Stimulated activated CD8-positive, alpha-beta memory T cell treated with anti-CD3 and anti-CD28 coated beads, Interleukin-7, amount 100 ng/mL, for 48 hours (primary cell): ENCODE data around the gene SLAMF9.

ENCODE experiments used
- DNase-seq, 2 donors: peaks; one replicate each; pipeline ENCODE4 v3.0.0-alpha.2; 2020; ENCODE audit warnings: low read depth in 1 of 2; ENCODE audit errors: extremely low read depth in 1 of 2

The SLAMF9 gene

DNA sequence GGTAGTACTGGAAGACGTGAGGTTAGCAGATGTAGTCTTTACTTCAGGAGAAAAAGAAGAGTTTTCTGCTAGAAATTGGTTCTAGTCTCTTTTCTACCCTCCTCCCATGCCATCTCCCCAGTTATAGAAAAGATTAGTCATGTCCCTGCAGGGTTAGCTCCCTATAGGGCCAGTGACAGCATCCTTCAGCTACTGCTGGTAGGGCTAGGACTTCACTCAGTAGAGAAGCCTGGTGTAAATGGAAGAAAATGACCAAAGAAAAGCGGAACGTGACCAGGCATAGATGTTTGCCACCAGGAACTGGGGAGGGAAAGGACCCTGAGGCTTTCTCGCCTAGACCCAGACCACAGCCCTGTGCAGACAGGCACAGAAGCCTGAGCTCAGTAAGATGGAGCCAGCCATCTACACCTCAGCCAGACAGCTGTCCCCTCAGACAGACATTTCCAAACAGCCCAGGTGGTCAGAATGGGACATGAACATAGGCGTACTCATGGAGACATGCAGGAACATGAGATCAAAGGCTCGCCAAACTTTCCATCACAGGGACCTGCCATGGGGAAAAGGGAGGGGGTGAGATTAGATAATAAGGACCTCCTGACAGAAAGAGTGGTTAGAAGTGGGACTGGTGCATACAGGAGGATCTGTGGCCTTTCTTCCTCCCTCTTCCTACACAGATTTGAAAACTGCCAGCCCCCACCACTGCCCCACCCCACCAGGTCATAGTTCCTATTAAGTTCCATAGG, 23.5 kb upstream of the SLAMF9 start:
- DNase-seq: no peak

DNA sequence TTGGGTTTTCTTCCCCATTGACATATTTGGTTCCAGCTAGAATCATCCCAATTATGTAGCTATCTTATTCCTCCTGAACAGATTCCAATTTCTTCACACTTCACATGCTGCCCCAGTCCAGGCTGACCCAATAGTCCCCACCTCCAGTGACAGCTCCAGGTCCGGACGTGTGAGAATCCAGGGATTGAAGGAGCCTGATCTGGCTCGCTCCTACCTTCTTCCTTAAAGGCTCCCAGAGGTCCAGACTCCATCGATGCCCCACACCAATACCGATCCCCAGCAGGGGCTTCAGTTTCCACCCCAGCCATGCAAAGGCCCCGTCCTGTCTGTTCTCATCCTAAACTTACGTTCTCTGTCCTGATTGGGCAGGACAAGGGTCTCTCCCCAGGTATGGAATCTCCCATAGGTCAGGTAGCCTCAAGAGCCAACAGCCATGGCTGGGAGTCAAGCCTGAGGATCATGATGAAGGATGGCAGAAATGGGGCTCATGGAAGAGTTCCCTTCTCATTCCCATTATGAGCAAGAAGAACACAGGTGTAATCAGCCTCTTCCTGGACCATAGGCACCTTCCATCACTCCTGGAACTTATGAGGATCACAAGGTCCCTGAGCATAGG, 20.4 kb upstream of the SLAMF9 start:
- DNase-seq: no peak

DNA sequence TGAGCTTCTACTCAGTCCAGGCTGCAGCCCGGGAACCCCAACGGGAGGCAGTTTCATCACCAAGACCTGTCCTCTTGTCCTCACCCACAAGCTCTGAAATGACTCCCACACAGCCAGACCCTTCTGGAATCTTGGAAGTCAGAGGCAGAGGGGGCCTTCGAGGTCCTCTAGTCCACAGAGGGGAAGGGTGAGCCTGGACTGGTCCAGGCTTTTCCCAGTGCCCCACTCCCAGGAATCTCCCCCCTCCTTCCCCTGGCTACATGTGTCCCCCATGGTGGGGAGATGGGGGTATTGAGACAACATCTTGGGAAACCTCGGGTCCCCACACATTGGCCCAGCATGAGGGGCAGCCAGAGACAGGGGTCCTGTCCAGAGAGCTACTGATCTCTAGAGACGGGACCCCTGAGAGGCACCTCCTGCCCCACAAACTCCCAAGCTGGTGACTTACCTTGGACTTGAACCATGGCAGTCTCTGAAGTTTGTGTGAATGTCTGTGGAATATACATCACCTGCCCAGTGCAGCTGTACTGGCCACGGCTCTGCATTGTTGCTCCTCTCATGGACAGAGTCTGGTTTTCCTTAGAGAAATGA, 19.4 kb upstream of the SLAMF9 start:
- DNase-seq: no peak

DNA sequence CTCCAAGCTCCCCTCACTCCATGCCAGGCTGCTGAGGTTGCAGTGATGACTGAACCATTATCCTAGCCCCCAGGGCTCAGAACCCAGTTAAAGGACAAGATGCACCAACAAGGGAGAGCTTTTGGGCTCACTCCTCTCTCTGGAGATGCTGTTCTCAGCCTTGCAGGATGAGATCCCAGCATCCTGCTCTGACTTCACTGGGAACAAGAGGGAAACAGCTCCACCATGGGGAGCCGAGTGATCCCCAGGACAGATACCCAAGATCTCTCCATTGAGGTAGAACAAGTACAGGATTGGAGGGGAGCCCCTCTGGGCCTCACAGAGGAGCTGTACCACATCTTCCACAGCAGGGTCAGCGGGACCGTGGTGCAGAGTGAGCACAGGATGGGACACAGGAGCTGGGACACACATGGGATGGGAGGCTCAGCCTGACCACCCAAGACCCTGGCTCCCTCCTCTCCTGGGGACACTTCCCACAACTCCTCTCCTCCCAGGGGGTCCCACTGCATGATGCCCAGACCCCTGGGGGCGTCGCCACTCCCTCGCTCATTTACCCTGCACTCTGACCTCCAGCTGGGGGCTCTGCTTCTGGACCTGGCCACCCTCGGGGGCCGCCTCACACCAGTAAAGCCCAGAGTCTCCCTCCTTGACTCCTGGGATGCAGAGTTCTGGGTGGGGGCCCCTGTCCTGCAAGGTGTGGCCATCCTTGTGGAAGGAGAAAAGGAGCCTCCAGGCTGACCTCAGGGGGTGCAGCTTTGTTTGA, 18.6 kb upstream of the SLAMF9 start:
- no peak for DNase-seq

DNA sequence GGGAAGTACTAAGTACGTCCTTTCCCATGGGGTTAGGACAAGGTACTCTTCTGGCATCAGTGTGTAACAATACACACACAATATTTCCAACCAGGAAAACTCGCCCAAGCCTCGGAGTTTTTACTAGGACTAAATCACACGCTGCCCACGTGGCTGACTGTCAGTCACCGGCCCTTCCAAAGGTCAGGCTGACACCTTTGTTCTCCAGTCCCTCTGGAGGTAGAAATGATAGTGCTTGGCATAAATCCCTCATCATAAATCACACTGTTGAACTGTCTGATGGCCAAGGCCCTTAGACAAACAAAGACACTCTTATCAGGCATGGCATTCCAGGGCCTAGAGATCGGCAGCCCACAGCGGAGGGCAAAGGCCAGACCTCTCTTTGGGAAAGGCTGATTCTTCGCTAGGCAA, 16.9 kb upstream of the SLAMF9 start:
- no peak for DNase-seq

DNA sequence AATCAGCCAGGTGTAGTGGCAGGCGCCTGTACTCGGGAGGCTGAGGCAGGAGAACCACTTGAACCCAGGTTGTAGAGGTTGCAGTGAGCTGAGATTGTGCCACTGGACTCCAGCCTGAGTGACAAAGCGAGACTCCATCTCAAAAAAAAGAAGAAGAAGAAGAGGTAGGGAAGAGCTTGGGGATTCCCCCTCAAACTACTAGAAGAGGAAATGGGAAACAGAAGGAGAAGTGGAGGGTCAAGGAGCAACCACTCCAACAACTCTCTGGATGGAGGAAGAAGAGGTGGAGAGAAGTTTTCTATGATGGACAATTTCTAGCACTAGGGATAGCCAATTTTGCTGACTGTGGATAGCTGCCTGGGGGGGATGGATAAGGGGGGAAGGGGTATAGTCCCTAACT, 14.9 kb upstream of the SLAMF9 start:
- no peak for DNase-seq

DNA sequence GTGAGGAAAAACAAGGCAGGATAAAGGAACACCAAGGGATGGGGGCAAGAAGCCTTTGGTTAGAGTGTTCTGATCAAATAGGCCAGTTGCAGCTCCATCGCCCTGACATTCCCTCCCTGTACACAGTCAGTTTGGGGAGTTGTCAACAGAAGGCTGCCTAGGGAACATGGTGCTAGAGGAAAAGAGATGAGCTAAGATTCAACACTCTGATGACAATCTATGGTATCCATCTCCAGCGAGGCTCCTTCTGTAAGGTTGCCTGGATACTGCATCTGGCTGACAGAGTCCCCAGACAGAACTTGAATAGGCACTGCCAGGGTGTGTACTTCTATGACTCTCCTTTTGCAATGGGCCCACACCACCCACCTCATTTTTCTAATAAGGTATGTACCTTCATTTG, 11.2 kb upstream of the SLAMF9 start:
- DNase-seq: no peak

DNA sequence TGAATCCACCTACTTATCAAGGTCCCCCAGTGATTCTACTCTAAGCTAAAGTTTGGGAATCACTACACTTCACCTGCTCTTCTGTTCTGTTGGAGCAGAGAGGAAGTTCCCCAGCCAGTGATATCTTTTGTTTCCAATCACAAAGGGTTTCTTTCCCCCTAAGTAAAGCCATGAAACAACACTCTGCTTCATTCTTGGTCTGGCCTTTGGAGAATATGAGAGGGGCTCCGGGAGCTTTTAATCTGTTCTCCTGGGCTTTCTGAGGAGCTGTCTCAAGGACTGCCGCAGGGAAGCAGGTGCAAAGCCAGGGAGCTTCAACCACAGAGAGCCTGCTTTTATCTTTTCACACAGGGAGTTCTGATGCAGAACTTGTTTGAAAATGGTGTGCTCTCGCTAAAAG, 10.1 kb upstream of the SLAMF9 start:
- no peak for DNase-seq

DNA sequence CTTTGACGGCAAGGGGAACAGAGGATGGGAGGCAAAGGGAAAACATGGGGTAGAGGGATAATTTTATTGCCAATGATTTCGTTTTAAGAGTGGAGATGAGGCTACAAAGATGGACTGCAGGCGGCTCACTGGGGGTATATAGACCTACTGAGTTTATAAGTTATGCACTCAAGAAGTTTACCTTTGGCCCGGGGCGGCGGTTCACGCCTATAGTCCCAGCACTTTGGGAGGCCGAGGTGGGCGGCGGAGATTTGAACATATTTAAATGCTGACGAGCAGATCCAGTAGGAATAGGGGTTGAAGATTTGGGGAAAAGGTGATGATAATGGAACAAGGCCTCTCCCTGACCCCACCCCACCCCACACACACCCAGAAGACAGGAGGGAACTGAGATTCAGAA, 8.1 kb upstream of the SLAMF9 start:
- no peak for DNase-seq

DNA sequence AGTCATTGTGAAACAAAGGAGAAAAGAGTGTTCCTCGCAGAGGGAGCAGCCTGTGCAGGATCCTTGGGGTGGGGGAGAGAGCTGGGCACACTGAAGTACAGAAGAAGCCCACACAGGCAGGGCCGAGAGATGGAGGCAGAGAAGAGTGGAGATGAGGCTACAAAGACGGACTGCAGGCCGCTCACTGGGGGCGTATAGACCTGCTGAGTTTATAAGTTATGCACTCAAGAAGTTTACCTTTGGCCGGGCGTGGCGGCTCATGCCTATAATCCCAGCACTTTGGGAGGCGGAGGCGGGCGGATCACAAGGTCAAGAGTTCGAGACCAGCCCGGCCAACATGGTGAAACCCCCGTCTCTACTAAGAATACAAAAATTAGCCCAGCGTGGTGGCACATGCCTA, 7.6 kb upstream of the SLAMF9 start:
- no peak for DNase-seq

DNA sequence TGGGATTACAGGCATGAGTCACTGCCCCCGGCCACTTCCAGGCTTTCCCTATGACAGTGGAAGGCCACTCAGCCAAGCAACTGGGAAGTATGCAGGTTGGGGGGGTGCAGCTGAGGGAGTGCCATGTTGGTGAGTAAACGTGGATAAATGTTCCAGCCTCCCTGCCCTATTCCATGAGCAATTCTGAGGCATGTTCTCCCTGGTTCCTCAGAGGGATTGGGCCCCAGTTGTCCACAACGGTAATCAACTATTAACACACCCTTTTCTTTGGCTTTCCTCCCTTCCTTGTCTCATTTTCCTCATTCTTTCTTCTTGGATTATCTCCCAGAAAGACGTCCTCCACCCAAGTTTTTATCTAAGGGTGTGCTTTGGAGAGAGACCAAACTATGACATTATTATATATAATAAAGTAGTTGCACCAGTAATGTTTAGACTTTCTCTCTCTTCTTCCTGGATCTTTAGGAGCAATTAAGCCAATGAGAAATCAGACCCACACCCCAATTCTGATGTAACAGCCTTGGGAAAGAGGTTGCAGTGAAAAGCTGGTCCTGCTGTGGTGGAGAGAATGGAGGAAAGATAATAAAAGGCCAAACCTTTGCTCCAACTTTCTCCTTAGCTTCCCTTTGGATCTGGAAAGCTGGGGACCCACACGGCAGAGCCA, 6.8 kb upstream of the SLAMF9 start:
- DNase-seq: no peak

DNA sequence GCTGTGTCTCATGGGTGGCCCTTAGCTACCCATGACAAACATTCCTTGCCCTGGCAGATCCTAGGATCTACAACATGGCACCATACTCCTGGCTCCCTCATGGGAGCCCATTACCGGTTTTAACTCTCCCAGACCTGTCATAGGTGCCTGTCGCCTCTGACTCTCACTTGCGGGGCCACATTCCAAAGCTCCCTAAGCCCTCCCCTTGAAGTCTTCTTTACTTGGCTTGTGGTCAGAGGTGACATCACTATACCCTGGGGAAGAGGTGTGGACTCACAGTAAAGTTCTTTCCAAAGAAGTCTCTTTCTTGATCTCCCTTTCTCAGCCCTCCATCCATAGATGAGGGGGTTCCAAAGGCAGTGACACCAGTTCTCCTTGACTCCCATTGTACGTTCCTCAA, 5.4 kb upstream of the SLAMF9 start:
- no peak for DNase-seq

DNA sequence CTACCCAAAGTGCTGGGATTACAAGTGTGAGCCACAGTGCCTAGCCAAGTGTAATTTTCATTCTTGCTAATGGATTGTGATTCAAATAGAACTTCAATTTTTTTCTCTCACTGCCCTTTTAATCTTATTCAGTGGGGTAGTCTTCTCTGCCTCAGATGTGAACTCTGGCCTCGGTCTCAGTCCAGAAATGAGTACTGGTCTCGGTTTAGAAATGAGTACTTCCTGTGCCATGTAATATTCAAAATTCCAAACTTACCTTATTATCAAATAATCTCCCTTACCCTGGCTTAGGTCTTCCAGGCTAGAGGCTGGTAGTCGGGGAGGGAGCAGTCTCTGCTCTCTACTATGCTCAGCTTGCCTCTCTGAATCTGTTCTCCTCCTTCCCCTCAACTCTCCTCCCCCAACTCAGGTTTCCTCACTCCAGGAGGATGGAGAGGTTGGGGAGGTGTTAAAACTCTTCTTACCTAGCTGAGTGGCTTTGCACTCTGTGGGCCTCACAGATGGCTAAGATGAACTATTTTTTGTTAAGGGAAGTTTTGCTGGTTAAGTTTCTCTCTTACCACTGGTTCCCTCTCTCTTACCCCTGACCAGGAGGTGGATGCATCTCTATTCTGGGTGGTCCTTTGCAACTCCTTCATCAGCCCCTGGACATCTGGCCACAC, 4.8 kb upstream of the SLAMF9 start:
- DNase-seq: no peak

DNA sequence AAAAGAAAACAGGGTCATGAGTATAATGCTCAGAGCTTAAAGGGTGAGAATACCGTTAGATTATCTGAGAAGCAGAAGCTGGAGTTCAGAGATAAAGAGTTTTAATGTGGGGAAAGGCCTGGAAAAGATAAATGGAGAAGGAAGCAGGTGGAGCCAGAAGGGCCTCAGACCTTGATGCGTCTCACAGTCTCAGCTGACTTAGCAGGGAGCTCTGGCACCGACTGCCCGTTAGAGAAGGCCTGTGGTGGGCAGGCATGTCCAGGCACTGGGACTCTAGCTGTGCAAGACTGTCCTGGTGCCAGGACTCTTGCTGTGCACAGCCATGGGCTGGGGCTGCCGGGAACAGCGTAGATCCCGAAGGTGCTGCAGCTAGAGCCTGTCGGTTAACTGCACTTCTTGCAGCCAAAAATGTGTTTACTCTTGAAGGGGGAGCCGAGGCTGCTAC, 3.8 kb upstream of the SLAMF9 start:
- DNase-seq: no peak

DNA sequence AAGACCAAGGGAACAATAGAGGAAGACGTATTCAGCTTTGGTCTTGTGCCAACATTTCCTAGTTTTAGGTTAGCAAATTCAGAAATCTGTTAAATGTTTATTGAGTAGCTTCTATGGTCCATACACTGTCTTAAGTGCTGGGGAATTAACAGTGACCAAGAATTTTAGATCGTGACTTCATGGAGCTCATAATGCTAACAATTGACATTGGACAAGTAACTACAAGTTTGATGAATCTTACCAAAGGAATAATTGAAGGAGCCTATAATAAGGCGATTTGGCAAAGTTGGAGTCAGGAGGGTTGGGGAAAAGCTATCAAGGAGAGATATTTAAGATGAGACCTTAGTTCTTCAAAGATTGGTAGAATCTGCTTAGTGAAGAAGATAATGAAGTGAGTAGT, 1.4 kb upstream of the SLAMF9 start:
- no peak for DNase-seq

DNA sequence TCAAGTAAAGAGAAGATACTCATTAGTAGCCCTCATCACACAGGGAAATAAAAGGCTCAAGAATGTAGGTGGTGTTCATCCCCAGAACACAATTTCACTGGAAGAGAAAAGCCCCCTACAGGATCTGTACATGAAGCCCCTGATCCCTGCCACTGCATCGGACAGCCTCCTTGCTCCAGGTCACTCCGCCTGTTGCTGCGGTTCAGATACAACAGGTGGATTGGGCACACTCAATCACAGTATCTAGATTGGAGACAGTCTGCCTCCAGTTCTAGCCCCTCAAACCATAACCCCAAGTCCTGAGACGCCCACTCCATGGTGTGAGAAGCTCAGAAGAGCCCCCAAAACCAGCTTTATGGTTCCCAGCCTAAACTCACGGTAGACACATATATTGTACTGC, 1.1 kb downstream of the SLAMF9 start:
- DNase-seq: no peak

DNA sequence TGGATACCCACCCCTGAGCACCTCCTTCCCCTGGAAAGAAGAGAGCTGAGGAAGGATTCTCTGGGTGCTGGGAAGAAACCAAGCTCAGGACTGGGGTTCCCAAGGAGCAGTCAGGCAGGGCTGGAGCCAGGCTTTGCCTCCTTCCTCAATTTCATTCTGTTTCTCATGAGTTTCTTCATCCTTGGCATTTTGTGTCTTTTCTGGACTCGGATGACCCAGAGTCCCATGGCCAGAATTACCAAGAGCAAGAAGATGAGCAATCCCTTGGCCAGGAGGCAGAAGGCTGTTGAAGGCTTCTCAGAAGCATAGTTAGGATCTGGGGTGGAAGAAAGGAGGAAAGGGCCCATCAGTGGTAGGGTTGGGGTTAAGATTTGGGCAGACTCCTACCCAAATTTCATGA, 2.5 kb downstream of the SLAMF9 start:
- no peak for DNase-seq

DNA sequence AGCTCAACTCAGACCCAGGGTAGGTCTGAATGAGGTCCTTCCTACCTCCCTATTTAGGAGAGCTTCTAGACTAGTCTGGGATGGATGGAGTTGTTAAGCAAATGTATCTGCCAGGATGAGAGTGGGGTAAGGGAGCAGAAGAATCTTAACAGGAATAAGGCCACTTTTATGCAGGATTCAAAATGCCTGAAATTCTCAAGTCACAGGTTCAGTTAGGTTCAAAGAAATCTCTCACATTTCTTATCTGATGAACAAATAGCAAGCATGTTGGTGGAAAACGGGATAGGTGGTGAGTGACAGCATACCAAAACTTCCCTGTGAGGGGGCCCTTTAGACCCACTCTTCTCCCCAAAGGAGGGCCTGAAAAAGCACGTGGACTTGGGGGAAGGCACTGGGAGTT, 3.0 kb downstream of the SLAMF9 start:
- DNase-seq: no peak

DNA sequence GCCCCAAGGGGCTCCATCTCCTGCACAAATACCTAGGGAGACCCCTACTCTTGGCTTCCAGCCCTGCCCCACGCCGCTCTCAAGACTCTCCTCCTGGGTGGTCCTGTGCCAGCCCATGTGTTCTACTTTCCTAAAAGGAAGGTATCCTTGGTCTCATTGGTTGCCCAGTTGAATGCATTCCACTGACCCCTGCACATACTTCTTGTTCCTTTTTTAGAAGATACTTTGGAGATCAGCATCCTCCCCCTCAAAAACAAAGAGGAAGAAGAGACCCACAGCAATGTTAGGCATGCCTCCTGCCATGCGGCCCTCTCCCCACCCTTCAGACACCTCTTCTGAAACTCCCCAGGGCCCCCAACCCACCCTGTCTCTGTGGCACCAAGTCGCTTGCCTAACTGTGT, 4.1 kb downstream of the SLAMF9 start:
- no peak for DNase-seq

DNA sequence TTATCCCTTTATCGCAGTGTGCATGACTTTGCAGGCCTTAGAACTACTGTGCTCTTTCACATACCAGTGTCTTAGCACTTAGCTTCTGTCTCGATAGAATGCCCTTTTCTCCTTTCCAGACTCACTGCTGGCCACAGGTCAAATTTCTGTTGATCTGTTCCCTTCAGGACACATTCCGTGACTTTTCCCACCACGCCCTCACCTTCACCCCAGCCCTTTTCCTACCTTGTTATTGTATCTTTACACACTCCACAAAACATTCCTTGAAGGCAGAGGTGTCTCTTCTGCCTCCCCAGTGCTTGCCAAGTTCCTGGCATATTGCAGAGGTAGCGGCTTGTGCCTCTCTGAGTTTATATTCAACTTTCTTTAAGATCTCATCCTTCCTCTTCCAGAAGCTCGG, 4.9 kb downstream of the SLAMF9 start:
- DNase-seq: no peak

DNA sequence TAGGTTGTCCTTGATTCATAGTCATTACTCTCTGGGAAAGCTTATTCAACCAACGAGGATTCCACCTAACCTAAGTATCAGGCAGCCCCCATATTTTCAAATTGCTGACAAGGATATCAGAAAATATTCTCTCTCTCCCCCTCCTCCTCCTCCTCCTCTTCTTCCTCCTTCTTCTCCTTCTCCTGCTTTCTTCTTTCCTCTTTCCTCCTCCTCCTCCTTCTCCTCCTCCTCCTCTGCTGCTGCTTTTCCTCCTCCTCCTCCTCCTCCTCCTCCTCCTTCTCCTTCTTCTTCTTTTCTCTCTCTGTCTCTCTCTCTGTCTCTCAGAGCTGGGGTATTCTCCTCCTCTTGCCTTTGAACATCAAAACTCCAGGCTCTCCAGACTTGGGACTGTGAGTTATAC, 6.1 kb downstream of the SLAMF9 start:
- no peak for DNase-seq
